GM19351 (cell line): ENCODE data around the gene GATC.

Experiments
- ATAC-seq: cut with Tn5 transposase; IDR thresholded peaks from one replicate; pipeline ENCODE4 v1.9.1; 2021; ENCODE audit warnings: mild to moderate bottlenecking, moderate library complexity; ENCODE audit not compliant: unreplicated experiment

The GATC gene

GRCh38 chr12:120445911-120446843 is at the start of gene GATC, which contains the start of gene TRIAP1:
Gene GATC, plus strand, starts transcription at chr12:120446444. Its CDS starts 37 bp downstream, at chr12:120446481.
Gene TRIAP1, minus strand, starts transcription at chr12:120446384. Its CDS starts 12 bp downstream, at chr12:120446372.
- ATAC-seq = peak; percentile 89

- no peak for ATAC-seq
Observed at GRCh38 chr12:120397824-120398540, 48.3 kb upstream of the GATC start.

GRCh38 chr12:120399531-120399930 is 46.7 kb upstream of the GATC start:
- peak; percentile 66 for ATAC-seq

- ATAC-seq = no peak
Observed at GRCh38 chr12:120402217-120402616, 44.0 kb upstream of the GATC start.

GRCh38 chr12:120403869-120404268 is 42.4 kb upstream of the GATC start:
- ATAC-seq = no peak

GRCh38 chr12:120404271-120404670 is 42.0 kb upstream of the GATC start:
- no peak for ATAC-seq

- no peak for ATAC-seq
Observed at GRCh38 chr12:120406069-120406468, 40.2 kb upstream of the GATC start.

- ATAC-seq = no peak
Observed at GRCh38 chr12:120406553-120406952, 39.7 kb upstream of the GATC start.

GRCh38 chr12:120408771-120409170 is 37.5 kb upstream of the GATC start:
- ATAC-seq = no peak

- no peak for ATAC-seq
Observed at GRCh38 chr12:120412421-120412820, 33.8 kb upstream of the GATC start.

- no peak for ATAC-seq
Observed at GRCh38 chr12:120413901-120414695, 32.1 kb upstream of the GATC start.

- no peak for ATAC-seq
Observed at GRCh38 chr12:120416490-120417216, 29.6 kb upstream of the GATC start.

GRCh38 chr12:120417917-120418580 is 28.2 kb upstream of the GATC start:
- no peak for ATAC-seq

GRCh38 chr12:120421701-120422100 is 24.5 kb upstream of the GATC start:
- ATAC-seq = no peak

GRCh38 chr12:120422892-120423456 is 23.3 kb upstream of the GATC start:
- no peak for ATAC-seq

- no peak for ATAC-seq
Observed at GRCh38 chr12:120425797-120426196, 20.4 kb upstream of the GATC start.

GRCh38 chr12:120428597-120429229 is 17.5 kb upstream of the GATC start:
- ATAC-seq = no peak

GRCh38 chr12:120429368-120429767 is 16.9 kb upstream of the GATC start:
- no peak for ATAC-seq
